MM.1S (cell line): ENCODE measurements around the gene PUSL1.

Source experiments
- DNase-seq: peaks from one replicate; pipeline ENCODE4 v3.0.0-alpha.2; 2015
- H2AFZ ChIP-seq: fragments of 300-600 bp; sonication (generic); 2 replicates; pipeline ENCODE4 v1.6.0; 2016; ENCODE audit warnings: antibody characterized with exemption, low read length
- H3F3A ChIP-seq: fragments of 300-600 bp; sonication (generic); 2 replicates; pipeline ENCODE4 v1.6.1; 2016; ENCODE audit warnings: mild to moderate bottlenecking, antibody characterized with exemption, low read length, moderate library complexity, mixed read lengths; ENCODE audit not compliant: insufficient read depth
- H3K27ac ChIP-seq: fragments of 300-600 bp; sonication (generic); 2 replicates; pipeline ENCODE4 v1.5.1; 2016; ENCODE audit warnings: mild to moderate bottlenecking, low read length
- H3K27me3 ChIP-seq: fragments of 300-600 bp; sonication (generic); replicated peaks from 2 replicates; pipeline ENCODE4 v1.6.0; 2016; ENCODE audit warnings: low read length; ENCODE audit not compliant: insufficient read depth
- H3K36me3 ChIP-seq: fragments of 300-600 bp; sonication (generic); replicated peaks from 2 replicates; pipeline ENCODE4 v1.6.1; 2016; ENCODE audit warnings: mild to moderate bottlenecking, low read length, mixed read lengths; ENCODE audit not compliant: insufficient read depth
- H3K4me1 ChIP-seq: fragments of 300-600 bp; sonication (generic); 2 replicates; pipeline ENCODE4 v1.6.1; 2016; ENCODE audit warnings: low read length, mixed read lengths
- H3K4me2 ChIP-seq: fragments of 300-600 bp; sonication (generic); 2 replicates; pipeline ENCODE4 v1.6.0; 2016; ENCODE audit warnings: low read depth, low read length
- H3K4me3 ChIP-seq: fragments of 300-600 bp; sonication (generic); 2 replicates; pipeline ENCODE4 v1.5.1; 2016; ENCODE audit warnings: low read length, mixed read lengths
- H3K79me2 ChIP-seq: fragments of 300-600 bp; sonication (generic); 2 replicates; pipeline ENCODE4 v1.6.1; 2016; ENCODE audit warnings: mixed run types, low read length, mixed read lengths
- H3K9ac ChIP-seq: fragments of 300-600 bp; sonication (generic); 2 replicates; pipeline ENCODE4 v1.6.1; 2016; ENCODE audit warnings: low read length, mixed read lengths
- H3K9me2 ChIP-seq: fragments of 300-600 bp; sonication (generic); replicated peaks from 2 replicates; pipeline ENCODE4 v1.6.1; 2016; ENCODE audit warnings: mild to moderate bottlenecking, low read length, mixed read lengths; ENCODE audit not compliant: insufficient read depth
- H3K9me3 ChIP-seq: fragments of 300-600 bp; sonication (generic); replicated peaks from 2 replicates; pipeline ENCODE4 v1.6.1; 2016; ENCODE audit warnings: mild to moderate bottlenecking, low read length, mixed read lengths; ENCODE audit not compliant: insufficient read depth
- H4K20me1 ChIP-seq: fragments of 300-600 bp; sonication (generic); 2 replicates; pipeline ENCODE4 v1.6.1; 2016; ENCODE audit warnings: mild to moderate bottlenecking, low read length, moderate library complexity, mixed read lengths; ENCODE audit not compliant: insufficient read depth
- CTCF ChIP-seq: fragments of 300-600 bp; sonication (generic); IDR thresholded peaks from 2 replicates; pipeline ENCODE4 v1.5.1; 2016; ENCODE audit warnings: antibody characterized with exemption, low read length, mixed read lengths
- EZH2 ChIP-seq: fragments of 300-600 bp; sonication (generic); optimal IDR thresholded peaks from 2 replicates; pipeline ENCODE3; 2017; ENCODE audit warnings: low read depth, mild to moderate bottlenecking, antibody characterized with exemption, low read length, mixed read lengths
- EZH2phosphoT487 ChIP-seq: fragments of 300-600 bp; sonication (generic); IDR thresholded peaks from 2 replicates; pipeline ENCODE4 v1.6.1; 2018; ENCODE audit warnings: antibody characterized with exemption, low read length

Gene PUSL1

GRCh38 chr1:1290238-1290731 is 18.1 kb upstream of the PUSL1 start:
- peak; percentile 66 for DNase-seq
- H3K4me3 ChIP-seq = no peak overlapping the region

GRCh38 chr1:1291023-1291528 is 17.3 kb upstream of the PUSL1 start:
- no peak for DNase-seq
- Histone ChIP-seq H3K27me3 (peaks cover 12% of the 10 kb centered on the region), H3K36me3 (no peaks in the 10 kb centered on the region), H3K4me2 (no peak overlapping the region), H4K20me1 (no peaks in the 10 kb centered on the region), H3K4me3 (no peak overlapping the region), H3K9me3 (no peaks in the 10 kb centered on the region), H2AFZ (no peak overlapping the region), H3K4me1 (no peaks in the 10 kb centered on the region), H3K27ac (no peak overlapping the region), H3K9me2 (no peaks in the 10 kb centered on the region), H3K79me2 (no peaks in the 10 kb centered on the region), H3K9ac (no peak overlapping the region), H3F3A (no peaks in the 10 kb centered on the region)
- TF ChIP-seq CTCF (no peak), EZH2 (no peak), EZH2phosphoT487 (no peak)

More at GRCh38 chr1:1290238-1290731, 18.1 kb upstream of the PUSL1 start:
- TF ChIP-seq EZH2 = no peak
- TF ChIP-seq CTCF = peak; percentile 64
- no peaks in the 10 kb centered on the region for H3K79me2 ChIP-seq
- H3K9me3 ChIP-seq = no peaks in the 10 kb centered on the region
- H4K20me1 ChIP-seq = no peaks in the 10 kb centered on the region
- H3K9ac ChIP-seq = no peak overlapping the region
- H3K4me2 ChIP-seq = no peak overlapping the region
- H3K27me3 ChIP-seq = peaks cover 20% of the 10 kb centered on the region
- H3K9me2 ChIP-seq = no peaks in the 10 kb centered on the region
- no peaks in the 10 kb centered on the region for H3F3A ChIP-seq
- no peaks in the 10 kb centered on the region for H3K4me1 ChIP-seq
- no peaks in the 10 kb centered on the region for H3K36me3 ChIP-seq
- H3K27ac ChIP-seq = no peak overlapping the region
- no peak overlapping the region for H2AFZ ChIP-seq

GRCh38 chr1:1291548-1292441 is 16.6 kb upstream of the PUSL1 start:
- no peak overlapping the region for H3K27ac ChIP-seq
- peaks cover 5% of the 10 kb centered on the region for H3K27me3 ChIP-seq
- peak; percentile 73 for DNase-seq
- no peaks in the 10 kb centered on the region for H3K9me2 ChIP-seq
- no peaks in the 10 kb centered on the region for H3K4me1 ChIP-seq
- no peaks in the 10 kb centered on the region for H3K36me3 ChIP-seq
- no peak for TF ChIP-seq EZH2
- TF ChIP-seq CTCF = peak; percentile 74
- no peak overlapping the region for H3K4me2 ChIP-seq
- H2AFZ ChIP-seq = no peak overlapping the region
- no peaks in the 10 kb centered on the region for H3K9me3 ChIP-seq
- H3K4me3 ChIP-seq = no peak overlapping the region
- H3K9ac ChIP-seq = no peak overlapping the region
- no peaks in the 10 kb centered on the region for H4K20me1 ChIP-seq
- no peaks in the 10 kb centered on the region for H3K79me2 ChIP-seq
- no peaks in the 10 kb centered on the region for H3F3A ChIP-seq
